SJCRH30 (cell line): Measurements from ENCODE around the gene CSTPP1. TPM values are rescaled to one million over a fixed set of nuclear protein-coding genes. Genes with fewer than 3 reads are reported as not detected.
"Not testable (repeated sequence)": the region's sequence is repeated elsewhere in the genome, so short reads cannot be mapped to it uniquely, and the experiment has no call there.

Experiments
- DNase-seq, 2 experiments: peaks; one replicate each; pipeline ENCODE4 v3.0.0-alpha.2; 2015 to 2020
- H3K27ac ChIP-seq: fragments of 250-450 bp; sonication (Bioruptor Pico); 2 replicates; pipeline ENCODE4 v1.5.1; 2020; ENCODE audit warnings: mild to moderate bottlenecking, moderate library complexity
- H3K27me3 ChIP-seq: fragments of 250-450 bp; sonication (Bioruptor Pico); 2 replicates; pipeline ENCODE4 v1.5.1; 2020; ENCODE audit warnings: mild to moderate bottlenecking, moderate library complexity
- H3K36me3 ChIP-seq: fragments of 250-450 bp; sonication (Bioruptor Pico); 2 replicates; pipeline ENCODE4 v1.5.1; 2020; ENCODE audit warnings: mild to moderate bottlenecking, moderate library complexity
- H3K4me1 ChIP-seq: fragments of 250-450 bp; sonication (Bioruptor Pico); 2 replicates; pipeline ENCODE4 v1.5.1; 2020; ENCODE audit warnings: mild to moderate bottlenecking, moderate library complexity
- H3K4me3 ChIP-seq: fragments of 250-450 bp; sonication (Bioruptor Pico); 2 replicates; pipeline ENCODE4 v1.5.1; 2020; ENCODE audit warnings: mild to moderate bottlenecking, moderate library complexity
- H3K9me3 ChIP-seq: fragments of 250-450 bp; sonication (Bioruptor Pico); replicated peaks from 2 replicates; pipeline ENCODE4 v1.5.1; 2020; ENCODE audit warnings: mild to moderate bottlenecking, moderate library complexity
- total RNA-seq: library from RNA; depleted of rRNA; stranded (reverse); fragments of >200 nt; shearing (Covaris generic); gene quantifications from 2 replicates; pipeline ENCODE4 v1.2.3, GENCODE V29; 2014; rRNA removed

The CSTPP1 gene
- total RNA-seq, 1 experiment from 2014 or later, result 24.5 TPM

DNA sequence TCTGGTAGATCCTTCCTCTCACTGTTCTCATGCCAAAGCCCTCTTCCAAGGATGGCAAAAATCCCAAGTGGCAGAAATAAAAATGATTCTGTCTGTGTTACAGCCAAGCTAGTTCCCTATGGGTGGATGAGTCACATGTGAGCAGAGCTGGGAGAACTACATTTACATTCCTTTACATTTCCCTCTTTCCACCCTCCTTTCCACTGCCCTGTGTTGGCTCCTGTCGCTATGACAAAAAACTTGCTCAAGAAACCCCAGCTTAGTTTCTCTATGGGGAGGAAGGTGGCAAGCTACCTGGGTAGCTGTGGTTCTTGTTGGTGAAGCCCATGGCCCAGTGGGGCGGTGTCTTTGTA, 268.1 kb downstream of the CSTPP1 start:
- no peak for DNase-seq
- no peak overlapping the region for H3K4me3 ChIP-seq

DNA sequence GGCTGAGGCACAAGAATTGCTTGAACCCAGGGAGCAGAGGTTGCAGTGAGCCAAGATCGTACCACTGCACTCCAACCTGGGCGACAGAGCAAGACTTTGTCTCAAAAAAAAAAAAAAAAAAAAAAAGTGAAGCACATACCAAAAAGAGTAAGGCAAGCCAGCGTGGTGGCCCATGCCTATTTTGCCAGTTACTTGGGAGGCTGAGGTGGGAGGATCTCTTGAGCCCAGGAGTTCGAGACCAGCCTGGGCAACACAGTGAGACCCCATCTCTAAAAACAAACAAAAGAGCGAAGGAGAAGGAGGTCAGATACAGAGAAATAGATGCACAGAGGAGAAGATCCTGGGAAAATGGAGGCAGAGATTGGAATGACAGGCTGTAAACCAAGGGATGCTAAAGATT, 270.0 kb downstream of the CSTPP1 start:
- H3K9me3 ChIP-seq, H3K27me3 ChIP-seq, H3K4me1 ChIP-seq, H3K27ac ChIP-seq, DNase-seq, H3K4me3 ChIP-seq, H3K36me3 ChIP-seq: not testable (repeated sequence)

More for the DNA sequence above, 268.1 kb downstream of the CSTPP1 start:
- H3K36me3 ChIP-seq, result no peaks in the 10 kb centered on the region
- H3K27me3 ChIP-seq, result no peaks in the 10 kb centered on the region
- no peaks in the 10 kb centered on the region for H3K9me3 ChIP-seq
- 0 out of 2 replicates have a peak, but pooled peaks cover 2% of the 10 kb centered on the region for H3K4me1 ChIP-seq
- H3K27ac ChIP-seq, result no peak overlapping the region

DNA sequence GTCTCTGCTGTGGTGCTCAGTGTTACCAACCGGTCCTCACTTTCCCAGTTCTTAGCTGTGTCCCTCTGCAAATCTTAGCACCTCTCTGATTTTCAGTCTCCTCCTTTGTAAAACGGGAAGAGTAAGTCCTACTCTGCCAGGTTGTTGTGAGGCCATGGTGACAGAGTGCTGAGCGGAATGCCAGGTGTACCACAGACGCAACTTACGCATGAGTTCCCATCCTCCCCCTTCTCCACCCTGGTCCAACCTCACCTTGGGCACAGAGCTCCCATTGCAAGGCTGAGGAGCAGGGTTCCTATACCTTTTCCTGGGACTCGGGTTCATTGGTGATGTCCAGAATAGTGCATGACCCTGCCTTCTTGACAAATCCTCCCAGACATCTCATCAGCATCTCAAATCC, 270.9 kb downstream of the CSTPP1 start:
- Histone ChIP-seq H3K27me3 (no peaks in the 10 kb centered on the region), H3K36me3 (no peaks in the 10 kb centered on the region)
- no peak for DNase-seq

DNA sequence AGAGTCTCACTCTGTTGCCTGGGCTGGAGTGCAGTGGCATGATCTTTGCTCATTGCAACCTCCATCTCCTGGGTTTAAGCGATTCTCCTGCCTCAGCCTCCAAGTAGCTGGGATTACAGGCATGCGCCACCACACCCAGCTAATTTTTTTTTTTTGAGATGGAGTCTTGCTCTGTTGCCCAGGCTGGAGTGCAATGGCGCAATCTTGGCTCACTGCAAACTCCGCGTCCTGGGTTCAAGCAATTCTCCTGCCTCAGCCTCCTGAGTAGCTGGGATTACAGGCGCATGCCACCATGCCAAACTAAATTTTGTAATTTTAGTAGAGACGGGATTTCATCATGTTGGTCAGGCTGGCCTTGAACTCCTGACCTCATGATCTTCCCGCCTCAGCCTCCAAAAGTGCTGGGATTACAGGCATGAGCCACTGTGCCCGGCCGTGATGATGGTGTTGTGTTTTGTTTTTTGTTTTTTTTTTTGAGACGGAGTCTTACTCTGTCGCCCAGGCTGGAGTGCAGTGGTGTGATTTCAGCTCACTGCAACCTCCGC, 271.5 kb downstream of the CSTPP1 start:
- not testable (repeated sequence) for H3K27ac ChIP-seq, H3K36me3 ChIP-seq, H3K4me1 ChIP-seq, H3K27me3 ChIP-seq, H3K9me3 ChIP-seq, DNase-seq, H3K4me3 ChIP-seq

More for the DNA sequence above, 270.9 kb downstream of the CSTPP1 start:
- H3K27ac ChIP-seq, result no peak overlapping the region
- 0 out of 2 replicates have a peak, but pooled peaks cover 2% of the 10 kb centered on the region for H3K4me1 ChIP-seq
- no peak overlapping the region for H3K4me3 ChIP-seq
- H3K9me3 ChIP-seq, result no peaks in the 10 kb centered on the region

DNA sequence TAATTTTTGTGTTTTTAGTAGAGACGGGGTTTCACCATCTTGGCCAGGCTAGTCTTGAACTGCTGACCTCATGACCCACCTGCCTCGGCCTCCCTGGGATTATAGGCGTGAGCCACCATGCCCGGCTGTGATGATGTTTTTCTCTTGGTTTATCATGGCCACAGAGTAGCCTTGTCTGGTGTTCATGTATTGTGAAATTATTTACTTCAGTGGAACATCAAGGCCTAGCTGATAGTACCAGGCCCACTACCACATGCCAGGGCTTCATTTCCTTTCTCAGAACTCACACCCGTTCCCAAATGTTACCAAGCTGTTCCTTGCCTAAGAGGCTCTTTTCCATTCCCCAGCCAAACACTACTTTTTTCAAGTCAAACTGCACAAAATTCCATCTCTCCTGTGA, 272.1 kb downstream of the CSTPP1 start:
- no peak for DNase-seq
- no peak overlapping the region for H3K27ac ChIP-seq
- no peaks in the 10 kb centered on the region for H3K9me3 ChIP-seq
- no peaks in the 10 kb centered on the region for H3K27me3 ChIP-seq
- H3K36me3 ChIP-seq, result no peaks in the 10 kb centered on the region
- H3K4me1 ChIP-seq, result 0 out of 2 replicates have a peak, but pooled peaks cover 2% of the 10 kb centered on the region
- H3K4me3 ChIP-seq, result no peak overlapping the region

Other genes starting within 250 kb of the CSTPP1 start
- 21.7 and 21.8 TPM in 2 replicates for gene ARHGAP1, start 236.1 kb upstream of the CSTPP1 start, total RNA-seq
- gene ZNF408, start 235.7 kb upstream of the CSTPP1 start, total RNA-seq, result 8.5 and 8.7 TPM in 2 replicates
- gene F2, start 217.5 kb upstream of the CSTPP1 start, total RNA-seq, result 0.06 and 0.15 TPM in 2 replicates
- gene CKAP5, start 90.5 kb upstream of the CSTPP1 start, total RNA-seq, result 176 and 184 TPM in 2 replicates
- 6.6 and 6.8 TPM in 2 replicates for gene LRP4, start 18.2 kb upstream of the CSTPP1 start, total RNA-seq
- gene ARFGAP2, start 240.1 kb downstream of the CSTPP1 start, total RNA-seq, result 51.1 and 51.5 TPM in 2 replicates
- gene PACSIN3, start 249.7 kb downstream of the CSTPP1 start, total RNA-seq, result 26.7 and 29.0 TPM in 2 replicates